Prostate gland (tissue), 2 donors: Measurements from ENCODE around the gene HMOX2. TPM values are rescaled to one million over a fixed set of nuclear protein-coding genes. Genes with fewer than 3 reads are reported as not detected.

Experiments used
- DNase-seq: peaks from one replicate; pipeline ENCODE4 v3.0.0-alpha.2; 2019; ENCODE audit warnings: low spot score
- H3K27ac ChIP-seq, 2 donors: fragments of 200-600 bp; sonication (generic); 2 replicates each; pipeline ENCODE4 v1.5.1; 2017 to 2019
- H3K27me3 ChIP-seq: fragments of 200-600 bp; sonication (generic); replicated peaks from 2 replicates; pipeline ENCODE4 v1.5.1; 2019; ENCODE audit not compliant: insufficient read depth
- H3K36me3 ChIP-seq, 2 donors: fragments of 200-600 bp; sonication (generic); 1 replicate in 1 of 2; 2 replicates in 1 of 2; pipeline versions ENCODE4 v1.5.1 to v1.8.1; 2017 to 2019
- H3K4me1 ChIP-seq: fragments of 200-600 bp; sonication (generic); replicated peaks from 2 replicates; pipeline ENCODE4 v1.5.1; 2019
- H3K4me3 ChIP-seq, 2 donors: fragments of 200-600 bp; sonication (generic); 2 replicates each; pipeline ENCODE4 v1.5.1; 2017 to 2019
- H3K9me3 ChIP-seq: fragments of 200-600 bp; sonication (generic); 2 replicates; pipeline ENCODE4 v1.5.1; 2017
- CTCF ChIP-seq, 4 experiments: fragments of 200-600 bp in 2 of 4; fragments of 450-650 bp in 2 of 4; sonication (generic) in 2 of 4; IDR thresholded peaks; 1 replicate in 3 of 4; 2 replicates in 1 of 4; pipeline ENCODE4 v1.5.1; 2016 to 2019; ENCODE audit warnings: antibody characterized with exemption in 4 of 4, mild to moderate bottlenecking in 2 of 4, moderate library complexity in 2 of 4
- POLR2A ChIP-seq: fragments of 450-650 bp; IDR thresholded peaks from one replicate; pipeline ENCODE4 v1.6.1; 2016; ENCODE audit warnings: antibody characterized with exemption, mild to moderate bottlenecking
- POLR2AphosphoS5 ChIP-seq: sonication (generic); formaldehyde crosslinking; IDR thresholded peaks from one replicate; pipeline ENCODE4 v1.6.1; 2017; ENCODE audit warnings: antibody characterized with exemption
- WGBS: methylation state at CpG from one replicate; pipeline ENCODE4 v1.1.5; 2018; 5-methylcytosine and 5-hydroxymethylcytosine counted together
- intact Hi-C: fragments of 100-400 bp; cut with DNase I; formaldehyde crosslinking; loops from one replicate; pipeline ENCODE4 v1.14.2; 2022
- total RNA-seq, 2 donors: library from RNA; depleted of rRNA; stranded (reverse); fragments of >200 nt; gene quantifications; one replicate each; pipeline ENCODE4 v1.1.0, GENCODE V29; 2016

The HMOX2 gene
- total RNA-seq, 2 donors from 2014 or later, result 39.9 to 70.8 TPM

GRCh38 chr16:4517812-4518680 lies 41.8 kb downstream of the HMOX2 start:
- no peaks in the 10 kb centered on the region for H3K36me3 ChIP-seq
- intact Hi-C loops, result no loop called here
- no peak overlapping the region for H3K27ac ChIP-seq
- H3K4me1 ChIP-seq, result no peaks in the 10 kb centered on the region
- 69% methylated on average over 12 of the region's 12 CpGs for WGBS
- H3K27me3 ChIP-seq, result no peaks in the 10 kb centered on the region
- no peak for DNase-seq
- no peak overlapping the region for H3K4me3 ChIP-seq
- no peak for TF ChIP-seq POLR2A
- no peak for TF ChIP-seq POLR2AphosphoS5
- peak in 2 of 4 experiments; percentile 45 to 50 for TF ChIP-seq CTCF (IDR thresholded peaks at IDR 0.05)
- H3K9me3 ChIP-seq, result no peaks in the 10 kb centered on the region

- Histone ChIP-seq H3K4me1 (no peaks in the 10 kb centered on the region), H3K9me3 (no peaks in the 10 kb centered on the region), H3K27me3 (no peaks in the 10 kb centered on the region), H3K36me3 (no peaks in the 10 kb centered on the region), H3K4me3 (no peak overlapping the region), H3K27ac (no peak overlapping the region)
- intact Hi-C loops, result no loop called here
- WGBS, result 72% methylated on average over 15 of the region's 15 CpGs
- TF ChIP-seq CTCF (IDR thresholded peaks at IDR 0.05) (no peak), POLR2AphosphoS5 (no peak), POLR2A (no peak)
- DNase-seq, result no peak
Observed at GRCh38 chr16:4519274-4520058, 43.3 kb downstream of the HMOX2 start.

- no peaks in the 10 kb centered on the region for H3K4me1 ChIP-seq
- H3K36me3 ChIP-seq, result no peaks in the 10 kb centered on the region
- no peak overlapping the region for H3K27ac ChIP-seq
- no peak for DNase-seq
- H3K27me3 ChIP-seq, result no peaks in the 10 kb centered on the region
- H3K9me3 ChIP-seq, result no peaks in the 10 kb centered on the region
- WGBS, result 78% methylated on average over 7 of the region's 7 CpGs
- no peak overlapping the region for H3K4me3 ChIP-seq
- TF ChIP-seq CTCF (IDR thresholded peaks at IDR 0.05), result no peak
- TF ChIP-seq POLR2AphosphoS5, result no peak
- TF ChIP-seq POLR2A, result no peak
- intact Hi-C loops, result no loop called here
Observed at GRCh38 chr16:4520913-4521312, 44.7 kb downstream of the HMOX2 start.

- Histone ChIP-seq H3K27ac (peak overlapping the region in 1 of 2 donors; percentile 10), H3K36me3 (no peaks in the 10 kb centered on the region), H3K4me3 (no peak overlapping the region), H3K4me1 (no peaks in the 10 kb centered on the region), H3K27me3 (no peaks in the 10 kb centered on the region), H3K9me3 (no peaks in the 10 kb centered on the region)
- intact Hi-C loops, result no loop called here
- WGBS, result 41% methylated on average over 8 of the region's 8 CpGs
- DNase-seq, result no peak
- no peak for TF ChIP-seq POLR2A
- no peak for TF ChIP-seq POLR2AphosphoS5
- TF ChIP-seq CTCF (IDR thresholded peaks at IDR 0.05), result no peak
Observed at GRCh38 chr16:4522051-4522581, 45.9 kb downstream of the HMOX2 start.
